ENCODE measurements around the gene NXNL2.

Gene NXNL2

DNA sequence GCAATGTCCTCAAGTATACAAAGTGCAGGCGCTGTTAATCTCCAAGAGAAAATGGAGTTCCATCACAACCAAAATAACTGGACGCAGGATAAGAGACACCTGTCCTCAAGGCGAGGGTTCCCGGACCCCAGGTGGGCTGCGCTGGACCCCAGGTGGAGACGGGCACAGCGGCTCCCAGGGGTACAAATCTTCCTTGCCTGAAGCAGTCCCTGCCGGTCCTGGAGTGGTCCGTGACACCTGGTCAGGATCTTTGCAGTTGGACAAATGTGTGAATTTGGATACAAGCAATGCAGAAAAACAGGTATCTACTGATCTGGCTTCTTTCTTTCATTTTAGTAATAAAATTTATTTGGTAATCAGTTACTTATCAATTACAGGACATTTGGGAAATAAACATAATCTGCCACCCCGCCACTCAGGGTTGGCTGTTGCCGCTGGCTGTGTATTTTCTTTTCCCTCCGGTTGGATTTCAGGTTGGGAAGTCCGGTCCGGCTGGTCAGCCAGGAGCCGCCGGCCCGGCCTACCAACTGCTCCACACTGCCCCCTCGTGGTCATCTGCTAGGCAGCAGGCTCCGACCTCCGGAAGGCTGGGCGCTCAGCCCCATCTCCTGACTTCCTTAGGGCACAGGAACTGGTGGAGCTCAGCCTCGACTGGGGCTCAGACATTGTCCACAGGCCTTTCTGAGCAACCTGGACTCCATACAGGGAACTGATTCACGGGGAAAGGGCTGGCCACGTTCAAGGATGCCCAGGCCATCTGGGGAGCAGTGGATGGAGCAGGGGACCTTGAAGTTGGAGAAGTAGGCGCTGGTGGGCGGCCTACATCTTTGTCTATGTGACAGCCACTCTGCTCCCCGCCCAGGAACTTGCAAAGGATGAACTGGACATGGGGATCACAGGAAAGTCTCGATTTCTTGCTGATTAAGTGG is 43.4 kb downstream of the NXNL2 start:
- peak; percentile 11 to 58 for DNase-seq (ENCODE audit: low read depth in 2 of 2)

GRCh38 chr9:88579050-88579715 is 44.2 kb downstream of the NXNL2 start:
- DNase-seq (ENCODE audit: low read depth in 2 of 2): no peak

- no peak for DNase-seq (ENCODE audit: low read depth in 2 of 2)
Measured at GRCh38 chr9:88580961-88581360, 46.0 kb downstream of the NXNL2 start.

- DNase-seq (ENCODE audit: low read depth in 2 of 2): no peak
Measured at GRCh38 chr9:88583901-88584596, 49.1 kb downstream of the NXNL2 start.

- no peak for DNase-seq (ENCODE audit: low read depth in 2 of 2)
Measured at GRCh38 chr9:88585426-88585825, 50.4 kb downstream of the NXNL2 start.

DNA sequence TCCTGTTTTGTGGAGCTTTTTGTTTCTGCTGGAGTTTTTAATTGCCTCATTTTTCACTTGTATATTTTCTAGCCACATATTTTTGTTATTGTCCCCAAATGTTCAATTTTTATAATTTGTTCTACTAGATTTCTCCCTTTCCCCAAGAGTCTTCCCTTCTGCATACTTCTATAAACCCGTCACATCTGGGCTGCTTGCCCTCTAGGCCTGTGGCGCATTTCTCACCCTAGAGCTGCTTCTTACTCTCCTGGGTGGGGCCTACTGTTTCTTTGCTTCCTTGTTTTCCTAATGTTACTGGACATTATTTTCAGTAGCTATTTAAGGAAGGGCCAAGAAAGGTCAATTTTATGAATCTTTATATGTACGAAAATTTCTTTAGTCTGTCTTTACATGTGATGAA is 51.5 kb downstream of the NXNL2 start:
- DNase-seq (ENCODE audit: low read depth in 2 of 2): no peak

GRCh38 chr9:88587182-88587581 is 52.2 kb downstream of the NXNL2 start:
- DNase-seq (ENCODE audit: low read depth in 2 of 2): no peak

DNA sequence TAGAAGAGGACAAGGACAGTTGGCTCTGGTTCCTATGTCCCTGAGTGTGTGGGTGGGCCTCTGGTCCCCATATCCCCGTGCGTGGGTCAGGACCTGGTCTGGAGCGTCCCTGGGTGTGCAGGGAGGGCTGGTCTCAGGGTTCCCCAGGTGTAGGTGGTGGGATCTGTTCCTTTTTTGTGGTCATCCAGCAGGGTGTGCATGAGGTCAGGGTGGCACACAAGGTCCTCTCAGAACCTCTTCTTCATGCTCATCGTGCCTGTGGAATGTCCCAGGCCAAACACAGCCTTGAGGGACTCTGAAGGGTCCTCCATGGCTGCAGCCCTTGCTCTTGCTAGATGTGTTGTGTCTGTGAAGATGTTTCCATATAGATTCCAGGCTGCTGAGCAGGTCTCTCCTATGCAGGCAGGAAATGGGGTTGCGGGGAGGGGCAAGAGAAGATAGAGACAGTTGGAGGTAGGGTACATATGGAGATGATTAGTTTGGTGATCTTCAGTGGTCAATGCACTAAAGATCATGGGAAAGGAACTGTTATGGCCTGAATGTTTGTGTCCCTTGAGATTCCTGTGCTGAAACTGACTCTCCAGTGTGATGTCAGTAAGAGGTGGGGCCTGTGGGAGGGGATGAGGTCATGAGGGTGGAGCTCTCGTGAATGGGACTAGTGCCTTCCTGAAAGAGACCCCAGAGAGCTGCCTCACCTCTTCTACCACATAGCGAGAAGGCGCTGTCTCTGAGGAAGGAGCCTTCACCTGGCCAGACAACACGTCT is 53.1 kb downstream of the NXNL2 start:
- no peak for DNase-seq (ENCODE audit: low read depth in 2 of 2)

DNA sequence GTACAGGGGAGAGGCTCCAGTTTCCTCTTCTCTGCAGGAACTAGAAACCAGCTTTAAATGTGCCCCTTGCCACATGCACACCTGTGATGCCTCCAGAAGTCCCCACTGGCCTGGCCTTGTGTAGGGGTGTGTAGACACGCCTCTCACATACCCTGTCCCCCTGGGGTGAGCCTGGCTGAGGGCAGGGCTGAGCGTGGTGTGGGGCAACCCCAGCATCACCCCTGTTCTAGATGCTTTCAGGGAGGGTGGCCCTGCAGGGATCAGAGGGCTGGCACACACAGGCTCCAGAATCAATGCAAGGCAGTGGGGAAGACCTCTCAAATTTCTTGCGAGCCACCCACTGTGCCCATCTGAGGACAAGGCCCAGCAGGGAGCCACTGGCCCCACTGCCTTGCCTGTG is 54.7 kb downstream of the NXNL2 start:
- no peak for DNase-seq (ENCODE audit: low read depth in 2 of 2)

DNA sequence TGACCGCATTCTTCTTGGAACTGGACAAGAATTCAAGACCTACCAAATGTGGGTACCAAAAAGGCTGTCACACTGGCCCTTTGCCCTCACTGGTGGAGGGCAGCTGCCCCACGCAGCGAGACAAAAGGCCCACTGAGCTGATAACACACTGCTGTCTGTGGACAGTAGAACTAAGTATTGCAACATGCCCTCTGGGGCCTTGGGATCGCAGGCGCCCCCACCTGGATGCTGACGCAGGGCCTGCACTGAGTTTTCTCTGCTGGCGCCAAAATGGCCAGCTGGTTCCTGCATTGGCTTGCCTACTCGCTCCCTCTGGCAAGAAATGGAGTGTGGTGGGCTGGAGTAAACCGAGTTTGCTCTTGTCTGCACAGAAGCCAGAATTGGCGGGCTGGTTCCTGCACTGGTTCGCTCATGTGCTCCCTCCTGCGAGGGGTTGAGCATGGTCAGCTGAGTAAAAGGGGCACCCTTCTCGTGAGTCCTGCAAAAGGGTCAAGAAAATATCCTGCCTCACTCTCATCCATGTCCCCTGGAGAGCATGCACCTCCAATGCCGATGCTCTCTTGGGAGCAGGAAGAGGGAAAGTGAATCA is 55.7 kb downstream of the NXNL2 start:
- DNase-seq (ENCODE audit: low read depth in 2 of 2): no peak

DNA sequence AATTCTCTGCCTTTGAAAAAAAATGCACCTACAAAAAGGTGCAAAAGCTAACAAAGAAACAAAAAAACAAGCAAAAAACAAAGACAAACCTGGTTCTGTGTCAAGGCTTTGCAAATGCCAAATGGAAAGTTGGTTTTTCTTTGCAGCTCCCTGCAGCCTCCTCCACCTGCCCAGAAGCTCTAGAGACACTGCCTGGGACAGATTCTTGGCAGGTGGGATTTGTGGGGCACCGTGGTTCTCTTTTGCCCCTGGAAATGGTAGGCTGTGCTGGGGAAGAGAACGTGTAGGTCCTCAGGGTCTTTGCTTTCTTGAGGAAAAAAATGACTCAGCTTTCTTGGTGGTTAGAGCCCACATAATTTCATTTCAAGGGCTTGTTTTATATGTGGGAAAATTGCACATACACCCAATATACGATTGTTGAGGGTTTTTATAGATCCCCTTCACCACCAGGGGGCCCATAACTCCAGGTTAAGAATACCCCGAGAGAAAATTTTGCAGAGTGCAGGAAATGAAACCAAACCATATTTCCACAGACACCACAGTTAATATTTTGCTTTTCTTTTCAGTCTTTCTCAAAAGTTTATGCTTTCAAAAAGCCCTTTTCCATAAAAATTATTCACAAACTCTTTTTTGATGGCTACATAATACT is 58.7 kb downstream of the NXNL2 start:
- DNase-seq (ENCODE audit: low read depth in 2 of 2): peak in 1 of 2 donors; percentile 30
